Measurements from ENCODE around the gene THUMPD3.

THUMPD3 gene

GRCh38 chr3:9362731-9363530 is at the start of gene THUMPD3:
THUMPD3 (plus strand) TSS chr3:9363054; CDS start chr3:9365069, 2,015 bp downstream.
- DNase-seq: peak; percentile 96 to 98

- DNase-seq: no peak
These were observed 48.1 kb upstream of the THUMPD3 start for GRCh38 chr3:9314796-9315195.

GRCh38 chr3:9316881-9317361 is 45.9 kb upstream of the THUMPD3 start:
- DNase-seq: no peak

- no peak for DNase-seq
These were observed 40.1 kb upstream of the THUMPD3 start for GRCh38 chr3:9322780-9323179.

GRCh38 chr3:9324944-9325343 is 37.9 kb upstream of the THUMPD3 start:
- DNase-seq: no peak

- no peak for DNase-seq
These were observed 35.3 kb upstream of the THUMPD3 start for GRCh38 chr3:9327578-9327977.

GRCh38 chr3:9330166-9330703 is 32.6 kb upstream of the THUMPD3 start:
- no peak for DNase-seq

- DNase-seq: no peak
These were observed 31.7 kb upstream of the THUMPD3 start for GRCh38 chr3:9331171-9331570.

GRCh38 chr3:9332250-9333030 is 30.4 kb upstream of the THUMPD3 start:
- DNase-seq: no peak

- no peak for DNase-seq
These were observed 22.9 kb upstream of the THUMPD3 start for GRCh38 chr3:9339761-9340471.

GRCh38 chr3:9340472-9340902 is 22.4 kb upstream of the THUMPD3 start:
- DNase-seq: no peak

GRCh38 chr3:9342696-9343095 is 20.2 kb upstream of the THUMPD3 start:
- no peak for DNase-seq

GRCh38 chr3:9343115-9343514 is 19.7 kb upstream of the THUMPD3 start:
- DNase-seq: no peak

GRCh38 chr3:9345041-9345440 is 17.8 kb upstream of the THUMPD3 start:
- no peak for DNase-seq

- no peak for DNase-seq
These were observed 16.7 kb upstream of the THUMPD3 start for GRCh38 chr3:9346141-9346540.

- no peak for DNase-seq
These were observed 15.8 kb upstream of the THUMPD3 start for GRCh38 chr3:9347081-9347480.

- no peak for DNase-seq
These were observed 15.0 kb upstream of the THUMPD3 start for GRCh38 chr3:9347887-9348286.

- DNase-seq: no peak
These were observed 13.3 kb upstream of the THUMPD3 start for GRCh38 chr3:9349321-9350117.

GRCh38 chr3:9351709-9352126 is 11.1 kb upstream of the THUMPD3 start:
- DNase-seq: no peak

- DNase-seq: peak; percentile 84 to 90
These were observed 9.7 kb upstream of the THUMPD3 start for GRCh38 chr3:9352917-9353752.

Measured in AML-193 (cell line).